Fibroblast of lung (primary cell): ENCODE data around the gene CTDSP1. TPM values are rescaled to one million over a fixed set of nuclear protein-coding genes. Genes with fewer than 3 reads are reported as not detected.

ENCODE experiments used
- DNase-seq, 2 donors: peaks; one replicate each; pipeline versions ENCODE4 v3.0.0 to v3.0.0-alpha.2; 2010; ENCODE audit warnings: low read depth in 2 of 2
- H2AFZ ChIP-seq: 2 replicates; pipeline ENCODE4 v1.5.1; 2012; ENCODE audit warnings: low read length, control low read depth, inconsistent platforms
- H3K27ac ChIP-seq: 2 replicates; pipeline ENCODE4 v1.5.1; 2011; ENCODE audit warnings: low read length, control low read depth; ENCODE audit not compliant: insufficient read depth
- H3K27me3 ChIP-seq: 2 replicates; pipeline ENCODE4 v1.5.1; 2011; ENCODE audit warnings: mild to moderate bottlenecking, low read length; ENCODE audit not compliant: control insufficient read depth, insufficient read depth
- H3K36me3 ChIP-seq: 2 replicates; pipeline ENCODE4 v1.5.1; 2011; ENCODE audit warnings: low read length; ENCODE audit not compliant: control insufficient read depth, insufficient read depth
- H3K4me1 ChIP-seq: 2 replicates; pipeline ENCODE4 v1.5.1; 2011; ENCODE audit warnings: low read length; ENCODE audit not compliant: control insufficient read depth, insufficient read depth; ENCODE audit errors: extremely low read depth
- H3K4me2 ChIP-seq: 2 replicates; pipeline ENCODE4 v1.5.1; 2011; ENCODE audit warnings: low read length, control low read depth; ENCODE audit not compliant: insufficient read depth; ENCODE audit errors: extremely low read depth
- H3K4me3 ChIP-seq, 4 experiments: fragments of 200-600 bp in 1 of 4; sonication (generic) in 1 of 4; replicated peaks in 1 of 4; 2 replicates each; pipeline ENCODE4 v1.5.1; 2011 to 2016; ENCODE audit warnings: low read length in 4 of 4, low read depth in 3 of 4, mild to moderate bottlenecking in 3 of 4, control low read depth in 2 of 4, inconsistent platforms in 1 of 4, mixed read lengths in 1 of 4; ENCODE audit not compliant: insufficient read depth in 1 of 4; ENCODE audit errors: control extremely low read depth in 1 of 4
- H3K79me2 ChIP-seq: 2 replicates; pipeline ENCODE4 v1.5.1; 2012; ENCODE audit warnings: mild to moderate bottlenecking, low read length, inconsistent platforms; ENCODE audit not compliant: control insufficient read depth, insufficient read depth
- H3K9ac ChIP-seq: 2 replicates; pipeline ENCODE4 v1.5.1; 2011; ENCODE audit warnings: mild to moderate bottlenecking, low read length, control low read depth; ENCODE audit not compliant: insufficient read depth
- H3K9me3 ChIP-seq: 2 replicates; pipeline ENCODE4 v1.5.1; 2012; ENCODE audit warnings: low read depth, low read length; ENCODE audit not compliant: control insufficient read depth, insufficient read depth
- H4K20me1 ChIP-seq: 2 replicates; pipeline ENCODE4 v1.5.1; 2011; ENCODE audit warnings: low read length; ENCODE audit not compliant: control insufficient read depth, insufficient read depth; ENCODE audit errors: extremely low read depth
- EZH2 ChIP-seq: IDR thresholded peaks from 2 replicates; pipeline ENCODE4 v1.5.1; 2012; ENCODE audit warnings: low read length, control low read depth, mild to moderate bottlenecking; ENCODE audit errors: missing control alignments
- polyA plus RNA-seq, 2 donors: library from polyadenylated mRNA; depleted of rRNA in 1 of 2; stranded (reverse) in 1 of 2; unstranded in 1 of 2; fragments of >200 nt; gene quantifications; 2 replicates each; pipeline ENCODE4 v1.2.1, GENCODE V29; 2011 to 2012; ENCODE audit warnings: missing spikeins in 1 of 2
- total RNA-seq: library from RNA; depleted of rRNA; stranded (reverse); fragments of >200 nt; gene quantifications from 2 replicates; pipeline ENCODE4 v1.2.1, GENCODE V29; 2014
- TF ChIP-seq, protein P1 (sequence below), 2 donors: IDR thresholded peaks in 1 of 2; conservative IDR thresholded peaks in 1 of 2; 1 replicate in 1 of 2; 2 replicates in 1 of 2; pipeline ENCODE4 v1.5.1; 2011 to 2012; ENCODE audit warnings: low read length in 2 of 2, control low read depth in 1 of 2, inconsistent platforms in 1 of 2, low read depth in 1 of 2, mild to moderate bottlenecking in 1 of 2

The CTDSP1 gene
- total and polyA plus RNA-seq, 2 donors (not counting 1 experiment from before 2014, with no cell fraction given), result 45.4 to 69.6 TPM

- Histone ChIP-seq H3K9me3 (no peaks in the 10 kb centered on the region), H3K9ac (no peak overlapping the region), H2AFZ (no peak overlapping the region), H3K36me3 (no peaks in the 10 kb centered on the region), H3K27ac (no peak overlapping the region), H3K79me2 (no peaks in the 10 kb centered on the region), H4K20me1 (no peaks in the 10 kb centered on the region), H3K27me3 (peaks cover 5% of the 10 kb centered on the region), H3K4me1 (no peaks in the 10 kb centered on the region), H3K4me2 (no peak overlapping the region), H3K4me3 (no peak overlapping the region)
- no peak for DNase-seq
- TF ChIP-seq, protein P1, sequence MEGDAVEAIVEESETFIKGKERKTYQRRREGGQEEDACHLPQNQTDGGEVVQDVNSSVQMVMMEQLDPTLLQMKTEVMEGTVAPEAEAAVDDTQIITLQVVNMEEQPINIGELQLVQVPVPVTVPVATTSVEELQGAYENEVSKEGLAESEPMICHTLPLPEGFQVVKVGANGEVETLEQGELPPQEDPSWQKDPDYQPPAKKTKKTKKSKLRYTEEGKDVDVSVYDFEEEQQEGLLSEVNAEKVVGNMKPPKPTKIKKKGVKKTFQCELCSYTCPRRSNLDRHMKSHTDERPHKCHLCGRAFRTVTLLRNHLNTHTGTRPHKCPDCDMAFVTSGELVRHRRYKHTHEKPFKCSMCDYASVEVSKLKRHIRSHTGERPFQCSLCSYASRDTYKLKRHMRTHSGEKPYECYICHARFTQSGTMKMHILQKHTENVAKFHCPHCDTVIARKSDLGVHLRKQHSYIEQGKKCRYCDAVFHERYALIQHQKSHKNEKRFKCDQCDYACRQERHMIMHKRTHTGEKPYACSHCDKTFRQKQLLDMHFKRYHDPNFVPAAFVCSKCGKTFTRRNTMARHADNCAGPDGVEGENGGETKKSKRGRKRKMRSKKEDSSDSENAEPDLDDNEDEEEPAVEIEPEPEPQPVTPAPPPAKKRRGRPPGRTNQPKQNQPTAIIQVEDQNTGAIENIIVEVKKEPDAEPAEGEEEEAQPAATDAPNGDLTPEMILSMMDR (conservative IDR thresholded peaks at IDR 0.05 in 1 of 2, IDR thresholded peaks at IDR 0.05 in 1 of 2; ENCODE audit: low read depth in 1 of 2, low read length in 2 of 2), result no peak
- no peak for TF ChIP-seq EZH2
Measured at GRCh38 chr2:218421027-218421426, 21.4 kb downstream of the CTDSP1 start.

GRCh38 chr2:218422403-218423086 lies 22.9 kb downstream of the CTDSP1 start:
- Histone ChIP-seq H3K4me1 (no peaks in the 10 kb centered on the region), H3K4me2 (no peak overlapping the region), H2AFZ (no peak overlapping the region), H3K79me2 (no peaks in the 10 kb centered on the region), H3K4me3 (no peak overlapping the region), H3K27ac (no peak overlapping the region), H3K9ac (no peak overlapping the region), H3K27me3 (peaks cover 5% of the 10 kb centered on the region), H3K36me3 (no peaks in the 10 kb centered on the region), H3K9me3 (no peaks in the 10 kb centered on the region), H4K20me1 (no peaks in the 10 kb centered on the region)
- TF ChIP-seq, protein P1 (conservative IDR thresholded peaks at IDR 0.05 in 1 of 2, IDR thresholded peaks at IDR 0.05 in 1 of 2; ENCODE audit: low read depth in 1 of 2, low read length in 2 of 2), result no peak
- no peak for TF ChIP-seq EZH2
- no peak for DNase-seq

GRCh38 chr2:218423584-218423983 lies 23.9 kb downstream of the CTDSP1 start:
- Histone ChIP-seq H3K4me2 (no peak overlapping the region), H3K4me1 (no peaks in the 10 kb centered on the region), H3K27ac (no peak overlapping the region), H2AFZ (no peak overlapping the region), H3K36me3 (no peaks in the 10 kb centered on the region), H3K79me2 (no peaks in the 10 kb centered on the region), H3K27me3 (peaks cover 5% of the 10 kb centered on the region), H3K9ac (no peak overlapping the region), H3K9me3 (no peaks in the 10 kb centered on the region), H3K4me3 (no peak overlapping the region), H4K20me1 (no peaks in the 10 kb centered on the region)
- DNase-seq, result no peak
- no peak for TF ChIP-seq EZH2
- TF ChIP-seq, protein P1 (conservative IDR thresholded peaks at IDR 0.05 in 1 of 2, IDR thresholded peaks at IDR 0.05 in 1 of 2; ENCODE audit: low read depth in 1 of 2, low read length in 2 of 2), result no peak
